SKM-1 (cell line): ENCODE results near the gene SH3YL1.

ENCODE experiments used
- DNase-seq: peaks from one replicate; lab custom pipeline; 2025; ENCODE audit not compliant: unreplicated experiment; lab: John Stamatoyannopoulos, UW

SH3YL1 gene

DNA sequence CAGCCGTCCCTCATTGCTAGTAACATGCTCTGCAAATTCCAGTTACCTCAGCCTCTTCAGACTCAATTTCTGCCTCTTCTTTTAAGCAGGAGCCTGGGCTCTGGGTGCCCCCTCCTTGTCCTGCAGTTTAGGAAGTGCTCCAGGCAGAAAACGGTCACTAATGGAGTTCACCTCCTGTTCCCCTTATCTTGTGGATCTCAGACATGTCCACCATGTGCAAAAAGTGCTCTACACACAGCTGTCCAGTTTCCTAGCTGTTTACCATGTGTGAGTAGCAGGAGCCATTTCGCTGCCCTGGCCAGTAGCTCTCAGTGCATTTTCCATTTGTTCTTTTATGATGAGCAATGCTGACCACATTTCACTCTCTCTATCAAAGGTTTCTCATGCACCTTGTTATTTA, 4.9 kb downstream of the SH3YL1 start:
- no peak for DNase-seq

DNA sequence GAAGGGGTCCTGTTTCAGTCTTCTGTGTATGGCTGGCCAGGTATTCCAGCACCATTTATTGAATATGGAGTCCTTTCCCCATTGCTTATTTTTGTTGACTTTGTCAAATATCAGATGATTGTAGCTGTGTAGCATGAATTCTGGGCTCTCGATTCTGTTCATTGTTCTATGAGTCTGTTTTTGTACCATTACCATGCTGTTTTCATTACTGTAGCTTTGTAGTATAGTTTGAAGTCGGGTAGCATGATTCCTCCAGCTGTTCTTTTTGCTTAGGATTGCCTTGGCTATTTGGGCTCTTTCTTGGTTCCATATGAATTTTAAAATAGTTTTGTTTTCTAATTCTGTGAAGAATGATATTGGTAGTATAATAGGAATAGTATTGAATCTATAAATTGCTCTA, 6.0 kb downstream of the SH3YL1 start:
- no peak for DNase-seq

DNA sequence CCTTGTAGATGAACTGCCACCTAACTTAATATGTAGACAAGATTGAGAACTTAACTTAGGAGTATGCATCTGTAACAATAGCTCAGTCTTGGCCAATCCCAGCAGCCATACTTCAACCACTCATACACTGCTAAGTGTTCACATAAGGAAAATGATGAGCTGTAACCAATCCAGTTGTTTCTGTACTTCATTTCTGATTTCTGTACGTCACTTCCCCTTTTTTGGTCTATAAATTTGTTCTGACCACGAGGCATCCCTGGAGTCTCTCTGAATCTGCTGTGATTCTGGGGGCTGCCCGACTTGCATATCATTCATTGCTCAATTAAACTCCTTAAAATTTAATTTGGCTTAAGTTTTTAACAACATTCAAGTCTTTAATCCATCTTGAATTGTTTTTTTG, 6.4 kb downstream of the SH3YL1 start:
- no peak for DNase-seq

DNA sequence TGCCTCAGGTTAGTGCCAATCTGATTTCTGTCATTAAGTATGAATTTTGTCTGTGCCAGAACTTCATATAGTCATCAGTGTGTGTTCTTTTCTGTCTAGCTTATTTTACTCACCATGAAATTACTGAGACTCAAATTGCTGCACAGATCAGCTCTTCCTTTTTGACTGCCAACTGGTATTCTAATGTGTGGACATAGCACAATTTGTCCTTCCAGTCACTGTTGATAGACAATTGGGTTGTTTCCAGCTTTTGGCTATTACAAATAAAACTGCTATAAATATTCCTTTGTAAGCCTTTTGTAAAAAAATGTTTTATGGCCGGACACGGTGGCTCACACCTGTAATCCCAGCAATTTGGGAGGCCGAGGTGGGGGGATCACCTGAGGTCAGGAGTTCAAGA, 7.7 kb downstream of the SH3YL1 start:
- no peak for DNase-seq

DNA sequence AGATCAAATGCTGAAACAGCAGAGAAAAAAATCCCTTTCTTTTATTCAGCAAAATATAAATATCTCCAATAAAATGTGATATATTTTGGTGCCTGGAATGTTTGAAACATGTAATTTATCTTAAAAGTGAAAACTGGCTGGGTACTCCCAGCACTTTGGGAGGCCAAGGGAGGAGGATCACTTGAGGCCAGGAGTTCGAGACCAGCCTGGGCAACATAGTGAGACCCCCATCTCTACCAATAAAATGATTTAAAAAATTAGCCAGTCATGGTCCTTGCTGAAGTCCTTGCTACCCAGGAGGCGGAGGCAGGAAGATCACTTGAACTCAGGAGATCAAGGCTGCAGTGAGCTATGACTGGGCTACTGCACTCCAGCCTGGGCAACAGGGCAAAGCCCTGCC, 8.6 kb downstream of the SH3YL1 start:
- DNase-seq, result no peak

DNA sequence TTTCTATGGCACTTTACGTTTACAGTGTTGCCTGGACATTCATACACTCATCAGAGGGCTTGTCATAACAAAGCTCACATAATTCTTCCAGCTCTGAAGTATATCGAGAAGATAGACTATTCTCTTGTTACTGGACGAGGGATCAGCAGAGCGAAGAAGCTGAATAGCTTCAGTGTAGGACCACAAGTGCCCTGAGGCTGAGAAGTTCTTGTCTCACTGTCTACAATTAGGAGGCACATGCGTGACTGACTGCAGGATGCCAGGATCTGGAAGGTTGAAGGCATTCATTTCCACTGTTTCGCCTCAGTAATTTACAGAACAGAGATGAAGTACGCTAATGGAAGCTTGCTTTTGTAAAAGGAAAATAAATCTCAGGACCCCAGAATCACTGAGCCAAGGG, 9.6 kb downstream of the SH3YL1 start:
- DNase-seq, result no peak

DNA sequence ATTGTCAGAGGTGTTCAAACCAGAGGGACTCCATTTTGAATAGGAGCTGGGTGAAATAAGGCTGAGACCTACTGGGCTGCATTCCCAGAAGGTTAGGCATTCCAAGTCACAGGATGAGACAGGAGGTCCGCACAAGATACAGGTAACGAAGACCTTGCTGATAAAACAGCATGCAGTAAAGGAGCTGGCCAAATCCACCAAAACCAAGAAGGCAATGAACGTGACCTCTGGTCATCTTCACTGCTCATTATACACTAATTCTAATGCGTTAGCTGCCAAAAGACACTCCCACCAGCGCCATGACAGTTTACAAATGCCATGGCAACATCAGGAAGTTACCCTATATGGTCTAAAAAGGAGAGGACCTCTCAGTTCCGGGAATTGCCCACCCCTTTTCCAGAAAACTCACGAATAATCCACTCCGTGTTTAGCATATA, 10.6 kb downstream of the SH3YL1 start:
- DNase-seq, result no peak

DNA sequence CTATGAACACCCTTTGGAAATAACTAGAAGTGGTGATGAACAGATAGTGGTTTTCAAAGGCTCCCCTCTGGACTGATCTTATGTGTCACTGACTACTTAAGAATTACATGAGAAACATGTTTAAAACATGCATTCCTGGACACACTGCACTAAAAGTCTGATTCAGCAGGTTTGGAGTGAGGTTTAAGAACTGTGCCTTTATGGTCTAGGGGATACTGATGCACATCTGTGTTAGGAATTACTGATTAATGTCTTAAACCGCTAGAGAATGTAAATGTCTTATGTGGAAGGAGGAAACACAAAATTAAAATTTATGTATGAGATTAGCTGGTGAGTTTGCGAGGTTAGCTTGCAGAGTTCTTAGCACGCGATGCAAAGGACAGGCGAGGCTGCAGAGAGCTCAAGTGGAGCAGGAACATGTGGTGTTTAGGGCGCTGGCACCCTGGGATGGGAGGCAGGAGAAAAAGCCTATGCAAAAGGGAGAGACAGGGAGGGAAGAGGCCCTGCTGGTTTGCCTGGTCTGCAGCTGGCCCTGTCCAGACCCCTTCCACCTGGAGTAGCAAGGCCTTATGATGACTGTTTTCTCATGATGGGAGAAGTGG, 11.7 kb downstream of the SH3YL1 start:
- no peak for DNase-seq

DNA sequence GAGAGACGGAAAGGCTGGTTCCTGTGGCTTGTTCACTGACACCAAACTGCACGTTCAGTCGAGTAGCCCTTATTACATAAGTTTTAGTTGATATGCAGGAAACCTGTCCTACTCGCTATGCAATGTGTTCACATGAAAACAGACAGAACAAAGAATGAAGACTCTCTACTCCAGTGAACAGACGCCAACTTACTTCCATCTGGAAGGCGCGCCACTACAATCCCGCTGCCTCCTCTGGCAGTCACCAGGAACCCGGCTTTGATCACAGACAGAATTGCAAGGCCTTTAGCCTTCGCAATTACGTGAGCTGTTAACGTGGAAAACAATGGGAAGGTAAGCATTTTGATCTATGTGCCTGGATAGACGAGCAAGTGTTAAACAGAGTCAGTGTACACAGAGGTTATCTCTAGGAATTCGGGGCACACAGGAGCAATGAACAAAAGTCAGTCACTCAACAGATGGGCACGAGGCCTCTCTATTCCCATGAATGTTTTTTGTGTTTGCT, 14.2 kb downstream of the SH3YL1 start:
- DNase-seq, result no peak

DNA sequence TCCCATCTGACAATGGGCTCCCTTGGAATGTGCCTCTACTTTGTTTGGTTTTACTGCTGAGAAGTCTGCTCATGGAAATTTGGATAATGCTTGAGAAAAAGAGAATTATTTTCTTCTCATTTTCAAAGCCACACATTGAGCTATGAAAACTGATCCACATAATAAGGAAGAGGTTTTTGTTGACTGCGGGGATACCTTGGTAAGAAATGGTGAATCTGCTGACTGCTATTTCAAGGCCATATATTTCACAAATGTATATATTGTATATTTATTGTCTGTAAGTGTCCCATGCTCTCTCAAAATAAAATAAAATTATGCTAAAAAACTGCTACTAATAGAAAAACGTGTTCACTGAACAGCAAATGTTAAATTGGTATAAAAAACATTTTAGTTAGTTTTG, 15.1 kb downstream of the SH3YL1 start:
- DNase-seq, result no peak

DNA sequence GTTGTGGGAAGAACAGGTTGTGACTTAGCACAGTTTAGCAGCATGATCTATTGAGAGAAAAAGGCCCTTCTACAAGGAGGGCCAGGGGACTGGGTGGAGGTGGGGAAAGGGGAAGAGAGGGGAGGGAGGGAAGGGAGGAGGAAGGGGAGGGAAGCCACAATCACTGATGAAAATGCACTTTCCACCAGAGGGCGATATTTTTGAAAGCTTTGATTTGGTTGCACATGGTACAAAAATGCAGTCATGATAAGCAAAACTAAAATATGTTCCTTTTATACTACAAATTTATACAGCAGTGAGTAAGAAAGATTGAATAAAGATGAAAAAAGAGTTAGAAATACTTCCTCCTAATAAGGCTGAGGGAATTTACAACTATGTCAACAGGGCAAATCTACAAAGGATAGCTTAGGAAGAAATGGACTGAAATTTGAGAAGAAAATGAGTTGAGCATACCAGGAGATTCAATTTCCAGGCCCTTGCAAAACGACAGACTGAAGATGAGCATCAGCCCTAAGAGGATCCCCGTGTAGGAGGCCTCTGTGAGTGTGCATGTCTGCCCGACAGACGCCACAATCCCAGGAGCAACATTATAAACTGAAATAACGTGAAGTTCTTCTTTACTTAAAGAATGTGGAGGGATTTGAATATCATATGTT, 17.2 kb downstream of the SH3YL1 start:
- DNase-seq, result peak; percentile 16

DNA sequence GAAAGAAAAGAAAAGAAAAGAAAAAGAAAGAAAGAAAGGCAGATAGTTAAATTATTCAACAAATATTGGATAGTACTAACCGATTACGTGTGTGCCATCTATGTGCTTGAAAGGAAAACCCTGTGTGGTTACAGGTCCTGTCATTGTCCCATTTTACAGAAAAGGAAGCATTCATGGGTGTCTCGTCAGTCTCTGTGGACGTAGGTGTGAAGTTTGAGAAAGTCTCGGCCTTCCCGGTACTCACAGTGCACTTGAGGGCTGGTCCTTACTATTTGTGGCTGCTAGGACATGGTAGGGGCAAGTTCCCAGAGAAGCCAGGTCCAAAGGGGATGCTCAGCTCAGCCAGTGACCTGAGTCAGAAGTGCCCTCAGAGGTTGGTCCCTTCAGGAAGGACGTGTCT, 19.3 kb downstream of the SH3YL1 start:
- DNase-seq, result no peak

DNA sequence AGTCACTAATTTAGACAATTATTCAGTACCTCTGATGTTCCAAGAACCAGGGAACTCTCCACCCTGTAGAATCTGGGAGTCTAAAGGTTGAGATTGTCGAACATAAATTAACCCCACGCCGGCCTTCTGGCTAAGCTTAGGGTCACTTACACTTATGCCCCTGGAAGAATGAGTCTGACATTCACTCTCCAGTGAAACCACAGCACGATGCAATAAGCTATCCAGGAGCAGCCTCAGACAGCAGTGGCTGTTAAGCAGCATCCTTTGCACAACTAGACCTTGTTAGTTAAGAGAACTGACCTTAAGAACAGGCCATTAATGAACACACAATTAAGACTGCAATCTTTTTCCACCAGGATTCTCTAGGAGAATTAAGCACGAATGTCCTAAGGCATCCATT, 25.0 kb downstream of the SH3YL1 start:
- DNase-seq, result no peak

DNA sequence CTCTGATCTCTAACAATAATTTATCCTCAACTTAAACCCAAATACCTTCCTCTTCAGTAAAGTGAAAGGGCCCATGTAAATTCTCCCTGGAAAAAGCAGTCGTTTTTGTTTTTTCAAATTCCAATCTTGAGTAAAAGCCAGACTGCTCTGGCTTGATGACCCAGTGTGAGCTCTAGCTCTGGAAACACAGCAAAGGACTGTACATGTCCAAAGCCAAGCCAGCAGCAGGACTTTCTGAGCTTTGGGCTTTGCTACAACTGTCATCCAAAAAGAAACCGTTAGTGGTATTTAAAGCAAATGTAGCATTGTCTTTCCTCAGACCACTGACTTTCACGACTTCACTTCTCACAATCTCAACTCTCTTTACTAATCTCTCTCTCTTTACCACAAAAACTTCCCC, 25.4 kb downstream of the SH3YL1 start:
- DNase-seq, result no peak

DNA sequence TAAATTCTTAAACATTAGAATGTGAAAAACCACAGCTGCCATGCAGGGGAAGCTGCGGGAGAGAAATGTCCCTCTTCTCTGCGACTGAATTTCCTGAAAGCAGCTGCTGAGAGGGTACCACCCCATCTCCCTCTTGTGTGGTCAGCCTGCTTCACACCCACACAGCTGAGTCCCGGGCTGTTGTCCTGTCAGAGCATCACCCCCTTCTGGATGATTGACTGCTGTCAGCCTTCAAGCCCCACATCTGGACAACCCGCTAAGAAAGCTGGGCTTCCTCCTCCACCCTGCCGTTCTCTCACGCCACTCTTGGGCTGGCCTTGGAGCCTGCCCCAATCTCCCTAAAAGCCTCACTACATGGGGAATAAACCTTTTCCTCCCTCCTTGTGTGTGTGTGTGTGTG, 26.0 kb downstream of the SH3YL1 start:
- no peak for DNase-seq

DNA sequence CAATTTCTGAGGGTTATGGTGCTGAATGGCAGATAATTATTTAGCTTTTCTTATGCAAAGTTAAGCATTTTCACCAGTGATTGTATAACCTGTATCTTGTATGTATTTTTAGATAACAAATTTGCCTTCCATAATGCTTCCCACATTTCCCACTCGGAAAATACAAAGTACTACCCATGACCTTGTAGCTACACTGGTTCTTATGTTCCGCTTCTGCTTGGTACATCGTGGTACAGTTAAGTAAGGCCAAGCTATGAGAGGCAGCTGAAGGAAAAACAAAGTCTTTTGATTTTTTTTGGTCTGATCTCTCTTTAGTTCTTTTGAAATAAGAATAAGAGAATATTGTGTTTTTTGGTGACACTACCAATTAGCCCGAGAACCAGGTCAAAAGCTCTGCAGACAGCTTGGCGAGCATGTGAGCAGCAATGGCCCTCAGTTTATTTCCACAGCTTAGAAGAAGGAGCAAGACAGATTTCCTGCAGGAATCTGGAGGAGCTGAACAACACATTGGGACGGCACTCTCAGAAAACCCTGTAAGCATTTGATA, 26.8 kb downstream of the SH3YL1 start:
- no peak for DNase-seq

DNA sequence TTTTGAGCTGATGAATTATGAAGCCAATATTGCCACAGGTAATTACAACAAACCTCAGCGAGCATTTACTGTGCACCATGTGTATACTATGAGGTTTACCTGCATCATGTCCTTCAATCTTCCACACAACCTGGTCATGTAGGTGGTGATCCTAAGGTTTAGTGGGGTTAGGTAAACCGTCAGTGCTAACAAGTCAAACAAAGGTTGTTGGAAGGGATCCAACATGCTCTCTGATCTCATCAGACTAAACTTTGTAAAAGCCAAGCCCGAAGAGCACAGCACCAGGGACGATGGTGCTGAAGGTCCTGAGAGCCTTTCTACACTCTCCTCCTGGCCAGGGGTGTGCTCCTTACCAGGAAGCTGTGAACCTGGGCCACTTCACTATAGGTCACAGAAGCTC, 29.4 kb downstream of the SH3YL1 start:
- DNase-seq, result no peak

DNA sequence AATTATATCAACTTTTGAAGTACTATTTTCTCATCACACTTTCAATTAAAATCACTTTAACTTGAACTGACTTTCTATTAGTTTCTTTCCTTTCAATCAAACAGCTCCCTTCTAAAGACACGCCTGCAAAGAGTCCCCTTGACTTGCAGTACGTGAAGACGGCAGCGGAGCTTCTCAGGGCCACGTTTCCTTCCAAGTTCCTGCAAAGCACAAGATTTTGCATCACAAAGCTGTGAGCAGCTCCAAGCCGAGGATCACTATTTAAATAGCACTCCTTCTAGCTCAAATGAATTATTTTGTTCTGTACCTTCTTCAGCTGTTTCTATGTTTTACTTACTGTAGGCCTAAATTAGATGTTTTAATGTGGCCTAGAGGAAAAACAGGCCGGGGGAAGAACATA, 30.8 kb downstream of the SH3YL1 start:
- DNase-seq, result no peak

DNA sequence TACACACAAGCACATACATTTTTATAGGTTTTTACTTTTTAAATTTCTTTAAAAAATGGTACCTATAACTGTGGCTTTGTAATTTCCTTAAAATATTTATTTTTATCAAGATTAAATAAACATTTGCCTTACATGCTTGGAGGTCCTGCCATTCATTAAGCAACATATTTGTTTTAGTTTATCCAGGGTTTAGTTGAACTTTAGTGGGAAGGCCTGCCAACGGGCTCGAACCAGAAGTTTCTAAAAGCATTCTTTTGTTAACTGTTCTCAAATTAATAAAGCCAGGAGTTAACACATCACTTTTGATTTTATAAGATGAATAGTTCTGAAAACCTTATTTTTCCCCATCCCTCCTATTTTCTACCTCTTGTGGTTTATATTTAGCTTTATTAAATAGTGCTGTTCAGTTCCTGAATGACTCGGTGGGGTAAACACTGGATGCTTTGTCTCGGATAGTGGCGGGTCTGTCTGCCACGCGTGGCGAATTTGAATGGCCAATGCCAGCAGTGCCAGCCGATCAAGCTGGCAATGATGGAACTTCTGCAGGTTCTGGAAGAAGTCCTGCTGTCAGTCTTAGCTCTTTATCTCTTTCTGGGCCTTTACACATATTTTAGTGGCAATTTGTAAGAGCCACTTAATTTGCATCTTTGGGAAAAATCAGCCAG, 32.2 kb downstream of the SH3YL1 start:
- no peak for DNase-seq

DNA sequence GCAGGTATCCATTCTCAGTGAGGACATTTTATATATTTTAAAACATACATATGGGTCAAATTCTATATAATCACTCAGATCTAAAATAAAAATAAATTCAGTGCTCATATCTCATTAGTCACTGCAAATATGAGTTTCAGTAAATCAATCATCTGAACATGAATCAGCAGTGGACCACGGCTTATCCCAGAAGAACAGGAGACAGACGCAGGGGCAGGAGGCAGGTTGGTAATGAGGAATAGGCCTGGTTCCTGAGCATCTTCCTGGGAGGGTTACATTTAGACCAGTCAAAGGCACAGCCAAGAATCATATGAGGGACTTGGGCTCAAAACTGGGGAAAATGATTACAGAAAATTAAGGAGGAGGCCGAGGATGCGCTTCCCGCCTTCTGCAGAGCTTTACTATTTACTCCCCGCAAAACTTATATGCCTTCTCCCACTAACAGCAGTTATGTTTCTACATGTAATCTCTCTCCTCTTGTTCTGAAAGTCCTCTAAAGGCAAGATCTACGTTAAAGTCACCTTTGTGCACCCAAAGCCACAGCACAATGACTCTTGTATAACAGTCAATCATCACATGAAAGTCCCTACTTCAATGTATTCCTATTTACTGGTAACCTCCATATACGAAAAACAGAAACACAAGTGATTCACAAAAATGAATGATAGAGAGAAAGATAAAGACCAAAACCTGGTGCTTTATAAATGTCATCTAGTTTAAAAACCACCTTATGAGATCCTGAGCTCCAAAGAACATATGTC, 35.1 kb downstream of the SH3YL1 start:
- DNase-seq, result no peak

DNA sequence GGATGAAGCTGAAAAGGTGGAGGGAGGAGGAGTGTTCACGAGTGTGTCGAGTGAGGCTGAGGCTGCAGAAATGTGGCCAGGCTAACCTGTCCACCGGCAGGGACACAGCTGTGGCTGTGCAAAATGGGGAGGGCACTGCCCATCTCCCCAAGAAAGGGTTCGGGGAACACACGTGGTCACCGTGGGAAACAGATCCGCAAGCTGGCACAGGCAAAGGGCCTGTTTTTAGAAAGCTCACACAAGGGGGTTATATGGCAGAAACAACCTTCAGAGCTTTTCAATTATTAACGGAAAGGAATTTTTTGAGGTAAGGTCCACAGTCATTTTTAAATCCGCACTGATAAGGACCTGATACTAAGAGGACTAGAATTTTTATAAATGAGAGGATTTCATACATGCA, 35.7 kb downstream of the SH3YL1 start:
- no peak for DNase-seq
